ENCODE measurements around the gene SNX14.

- no peak for TF ChIP-seq POLR2AphosphoS5 (IDR thresholded peaks at IDR 0.05; ENCODE audit: low read depth, low read length)
- no peak for TF ChIP-seq PAX5 (IDR thresholded peaks at IDR 0.05; ENCODE audit: insufficient read depth, low read length, severe bottlenecking)
Measured at GRCh38 chr6:85472744-85473143, 120.9 kb downstream of the SNX14 start.

Data from GM12891 (cell line).